ENCODE data around the gene CC2D2B. TPM values are rescaled to one million over a fixed set of nuclear protein-coding genes. Genes with fewer than 3 reads are reported as not detected.
A peak's percentile ranks its signal among the peaks of the same experiment; 100 is the strongest.

Gene CC2D2B
- total RNA-seq, 2 experiments from 2014 or later: 0.31 TPM; not detected in 1

DNA sequence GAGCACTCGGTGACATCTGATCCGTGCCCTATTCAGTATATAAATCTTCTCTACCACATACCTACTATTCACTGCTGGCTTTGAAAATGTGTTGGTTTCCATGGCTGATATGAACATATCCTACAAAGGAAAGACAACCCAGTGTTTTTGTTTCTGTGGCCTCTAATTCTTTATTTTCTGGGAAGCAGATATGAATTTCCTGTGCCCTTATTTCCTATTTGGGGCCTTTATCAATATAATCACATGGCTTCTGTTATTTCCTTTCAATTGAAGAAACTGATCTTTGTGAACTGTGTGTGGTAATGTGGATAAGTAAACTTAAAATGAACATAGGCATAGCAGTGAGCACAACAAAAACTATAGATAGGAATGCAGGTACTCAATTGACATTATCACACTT lies 146.2 kb downstream of the CC2D2B start:
- ATAC-seq (no peak), DNase-seq (no peak)
- ChIA-PET CTCF (no interaction called here), POLR2A (no interaction called here)
- no peaks in the 10 kb centered on the region for H3K27me3 Mint-ChIP-seq
- intact Hi-C loops (cut with micrococcal nuclease): no loop called here
- H3K4me3 Mint-ChIP-seq: no peak overlapping the region
- H3K9me3 Mint-ChIP-seq: no peaks in the 10 kb centered on the region
- TF ChIP-seq CTCF (IDR thresholded peaks at IDR 0.05): no peak
- H3K27ac Mint-ChIP-seq: no peak overlapping the region
- H3K36me3 Mint-ChIP-seq (ENCODE audit: low read depth): peaks cover 55% of the 10 kb centered on the region
- peaks cover 28% of the 10 kb centered on the region for H3K4me1 Mint-ChIP-seq (ENCODE audit: low read depth)

GRCh38 chr10:96056787-96057186 lies 149.0 kb downstream of the CC2D2B start:
- ChIA-PET POLR2A (no interaction called here), CTCF (interaction anchor here (1.2 kb wide), 1 partner anchor 172 kb away, joined by 4 read pairs; no protein-coding TSS in a partner anchor)
- Mint-ChIP-seq H3K36me3 (ENCODE audit: low read depth) (peaks cover 52% of the 10 kb centered on the region), H3K27ac (peak overlapping the region; percentile 26), H3K4me1 (ENCODE audit: low read depth) (peaks cover 22% of the 10 kb centered on the region), H3K27me3 (no peaks in the 10 kb centered on the region), H3K4me3 (no peak overlapping the region), H3K9me3 (no peaks in the 10 kb centered on the region)
- ATAC-seq (no peak), DNase-seq (no peak)
- intact Hi-C loops (cut with micrococcal nuclease): no loop called here
- TF ChIP-seq CTCF (IDR thresholded peaks at IDR 0.05): no peak

- peaks cover 21% of the 10 kb centered on the region for H3K4me1 Mint-ChIP-seq (ENCODE audit: low read depth)
- H3K4me3 Mint-ChIP-seq: no peak overlapping the region
- H3K36me3 Mint-ChIP-seq (ENCODE audit: low read depth): peaks cover 45% of the 10 kb centered on the region
- no peak overlapping the region for H3K27ac Mint-ChIP-seq
- no peak for TF ChIP-seq CTCF (IDR thresholded peaks at IDR 0.05)
- ChIA-PET POLR2A (no interaction called here), CTCF (interaction anchor here (1.0 kb wide), 1 partner anchor 29 kb away, joined by 3 read pairs; no protein-coding TSS in a partner anchor)
- H3K9me3 Mint-ChIP-seq: no peaks in the 10 kb centered on the region
- no peaks in the 10 kb centered on the region for H3K27me3 Mint-ChIP-seq
- DNase-seq: no peak
- no peak for ATAC-seq
- intact Hi-C loops (cut with micrococcal nuclease): no loop called here
These were observed 153.5 kb downstream of the CC2D2B start for GRCh38 chr10:96061232-96061631.

- intact Hi-C loops (cut with micrococcal nuclease): no loop called here
- H3K4me3 Mint-ChIP-seq: no peak overlapping the region
- DNase-seq: no peak
- ChIA-PET POLR2A (interaction anchor here (2.4 kb wide), 1 partner anchor 57 kb away, joined by 8 read pairs; the partner anchor contains the start of gene ZNF518A), CTCF (interaction anchor here (0.6 kb wide), 1 partner anchor 437 kb away, joined by 3 read pairs; no protein-coding TSS in a partner anchor)
- H3K9me3 Mint-ChIP-seq: no peaks in the 10 kb centered on the region
- no peak for TF ChIP-seq CTCF (IDR thresholded peaks at IDR 0.05)
- ATAC-seq: no peak
- H3K27me3 Mint-ChIP-seq: no peaks in the 10 kb centered on the region
- peaks cover 20% of the 10 kb centered on the region for H3K4me1 Mint-ChIP-seq (ENCODE audit: low read depth)
- H3K27ac Mint-ChIP-seq: peak overlapping the region; percentile 30
- H3K36me3 Mint-ChIP-seq (ENCODE audit: low read depth): peaks cover 5% of the 10 kb centered on the region
These were observed 164.9 kb downstream of the CC2D2B start for GRCh38 chr10:96072674-96073073.

DNA sequence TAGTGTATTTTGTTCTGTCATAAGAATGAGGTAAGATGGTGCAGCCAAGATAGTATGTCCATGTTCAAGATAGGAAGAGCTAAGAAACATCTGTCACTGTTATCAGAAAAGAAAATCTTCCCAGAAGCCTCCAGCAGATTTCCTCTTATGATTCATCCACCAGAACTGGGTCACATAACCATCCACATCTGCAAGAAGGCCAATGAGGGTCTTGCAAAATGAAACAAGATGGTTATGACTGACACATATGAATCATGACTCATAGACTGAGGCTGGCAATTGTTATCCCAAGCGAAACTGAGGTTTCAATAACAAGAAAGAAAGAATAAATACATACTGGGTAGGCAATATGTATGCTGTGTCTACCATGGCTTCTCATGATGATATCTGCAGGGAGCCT lies 165.9 kb downstream of the CC2D2B start:
- H3K36me3 Mint-ChIP-seq (ENCODE audit: low read depth): peaks cover 5% of the 10 kb centered on the region
- no peak for TF ChIP-seq CTCF (IDR thresholded peaks at IDR 0.05)
- H3K9me3 Mint-ChIP-seq: no peaks in the 10 kb centered on the region
- peak overlapping the region; percentile 28 for H3K27ac Mint-ChIP-seq
- no peak overlapping the region for H3K4me3 Mint-ChIP-seq
- ATAC-seq (peak; percentile 98), DNase-seq (peak; percentile 22)
- ChIA-PET POLR2A (interaction anchor here (0.7 to 2.4 kb wide), 2 partner anchors 16 to 56 kb away, joined by 3 to 8 read pairs; partner anchors contain the start of gene ZNF518A), CTCF (no interaction called here)
- intact Hi-C loops (cut with micrococcal nuclease): no loop called here
- H3K27me3 Mint-ChIP-seq: no peaks in the 10 kb centered on the region
- H3K4me1 Mint-ChIP-seq (ENCODE audit: low read depth): peaks cover 20% of the 10 kb centered on the region

Data from activated CD8-positive, alpha-beta T cell treated with anti-CD3 and anti-CD28 coated beads for 36 hours (primary cell).